ENCODE measurements around the gene ENTPD1. TPM values are rescaled to one million over a fixed set of nuclear protein-coding genes. Genes with fewer than 3 reads are reported as not detected.
"Not testable (repeated sequence)": the region's sequence is repeated elsewhere in the genome, so short reads cannot be mapped to it uniquely, and the experiment has no call there.

Gene ENTPD1
- total RNA-seq, 2 donors from 2014 or later = 62.5 to 92.9 TPM

GRCh38 chr10:95841661-95842498 is 85.9 kb downstream of the ENTPD1 start:
- no peak for DNase-seq (ENCODE audit: low spot score)
- intact Hi-C loops (cut with DNase I) = loop anchor here in 1 of 2 donors (5.0 kb wide), 1 partner anchor 150 kb away; the partner anchor contains the start of gene TCTN3

- no peak for DNase-seq (ENCODE audit: low spot score)
- intact Hi-C loops (cut with DNase I) = loop anchor here in 1 of 2 donors (5.0 kb wide), 1 partner anchor 242 kb away; no protein-coding TSS in a partner anchor
These were observed 89.4 kb downstream of the ENTPD1 start for GRCh38 chr10:95845411-95845810.

GRCh38 chr10:95847007-95847406 is 91.0 kb downstream of the ENTPD1 start:
- intact Hi-C loops (cut with DNase I) = loop anchor here in 1 of 2 donors (5.0 kb wide), 1 partner anchor 240 kb away; no protein-coding TSS in a partner anchor
- DNase-seq (ENCODE audit: low spot score) = no peak

GRCh38 chr10:95848841-95849240 is 92.9 kb downstream of the ENTPD1 start:
- DNase-seq (ENCODE audit: low spot score) = no peak
- intact Hi-C loops (cut with DNase I) = loop anchor here in 1 of 2 donors (5.0 kb wide), 1 partner anchor 238 kb away; no protein-coding TSS in a partner anchor

GRCh38 chr10:95850791-95851190 is 94.8 kb downstream of the ENTPD1 start:
- intact Hi-C loops (cut with DNase I) = no loop called here
- no peak for DNase-seq (ENCODE audit: low spot score)

- intact Hi-C loops (cut with DNase I) = loop anchor here in 1 of 2 donors (10.0 kb wide), 1 partner anchor 166 kb away; the partner anchor contains the start of gene TCTN3
- no peak for DNase-seq (ENCODE audit: low spot score)
These were observed 104.4 kb downstream of the ENTPD1 start for GRCh38 chr10:95860166-95860940.

- intact Hi-C loops (cut with DNase I) = loop anchor here in 1 of 2 donors (10.0 kb wide), 1 partner anchor 167 kb away; the partner anchor contains the start of gene TCTN3
- no peak for DNase-seq (ENCODE audit: low spot score)
These were observed 105.4 kb downstream of the ENTPD1 start for GRCh38 chr10:95861386-95861785.

- DNase-seq (ENCODE audit: low spot score) = no peak
- intact Hi-C loops (cut with DNase I) = loop anchor here in 1 of 2 donors (2.0 to 10.0 kb wide), 2 partner anchors 56 to 170 kb away; partner anchors contain the start of gene TCTN3
These were observed 109.2 kb downstream of the ENTPD1 start for GRCh38 chr10:95864906-95865813.

- intact Hi-C loops (cut with DNase I) = loop anchor here in 1 of 2 donors (2.0 to 10.0 kb wide), 2 partner anchors 57 to 171 kb away; partner anchors contain the start of gene TCTN3
- no peak for DNase-seq (ENCODE audit: low spot score)
These were observed 110.0 kb downstream of the ENTPD1 start for GRCh38 chr10:95865814-95866466.

GRCh38 chr10:95866467-95866842 is 110.5 kb downstream of the ENTPD1 start:
- DNase-seq (ENCODE audit: low spot score) = no peak
- intact Hi-C loops (cut with DNase I) = loop anchor here in 1 of 2 donors (10.0 kb wide), 1 partner anchor 172 kb away; the partner anchor contains the start of gene TCTN3

GRCh38 chr10:95867866-95868265 is 111.9 kb downstream of the ENTPD1 start:
- intact Hi-C loops (cut with DNase I) = loop anchor here in 1 of 2 donors (10.0 kb wide), 1 partner anchor 173 kb away; the partner anchor contains the start of gene TCTN3
- no peak for DNase-seq (ENCODE audit: low spot score)

GRCh38 chr10:95872158-95872711 is 116.3 kb downstream of the ENTPD1 start:
- DNase-seq (ENCODE audit: low spot score) = no peak
- intact Hi-C loops (cut with DNase I) = no loop called here

GRCh38 chr10:95873139-95873538 is 117.2 kb downstream of the ENTPD1 start:
- intact Hi-C loops (cut with DNase I) = no loop called here
- no peak for DNase-seq (ENCODE audit: low spot score)

GRCh38 chr10:95873651-95874050 is 117.7 kb downstream of the ENTPD1 start:
- intact Hi-C loops (cut with DNase I) = no loop called here
- no peak for DNase-seq (ENCODE audit: low spot score)

- intact Hi-C loops (cut with DNase I) = not testable (repeated sequence)
These were observed 118.8 kb downstream of the ENTPD1 start for GRCh38 chr10:95874783-95875182.

GRCh38 chr10:95876756-95877155 is 120.8 kb downstream of the ENTPD1 start:
- no peak for DNase-seq (ENCODE audit: low spot score)

More at GRCh38 chr10:95874783-95875182, 118.8 kb downstream of the ENTPD1 start:
- DNase-seq (ENCODE audit: low spot score) = not testable (repeated sequence)

GRCh38 chr10:95877881-95878280 is 121.9 kb downstream of the ENTPD1 start:
- DNase-seq (ENCODE audit: low spot score) = no peak
- intact Hi-C loops (cut with DNase I) = no loop called here

More at GRCh38 chr10:95876756-95877155, 120.8 kb downstream of the ENTPD1 start:
- intact Hi-C loops (cut with DNase I) = no loop called here

GRCh38 chr10:95880704-95881103 is 124.7 kb downstream of the ENTPD1 start:
- intact Hi-C loops (cut with DNase I) = no loop called here
- no peak for DNase-seq (ENCODE audit: low spot score)
